KBM-7 (cell line): ENCODE data around the gene COL18A1.

Experiments used
- DNase-seq: peaks from one replicate; pipeline ENCODE4 v3.0.0-alpha.2; 2015
- in situ Hi-C: fragments of 300-500 bp; cut with MboI; formaldehyde crosslinking; loops from 2 replicates; pipeline ENCODE4 v1.14.3; 2020; ENCODE audit warnings: low sequenced_read_pairs, low pct_unique_long_range_greater_than_20kb, mixed read lengths

COL18A1 gene

DNA sequence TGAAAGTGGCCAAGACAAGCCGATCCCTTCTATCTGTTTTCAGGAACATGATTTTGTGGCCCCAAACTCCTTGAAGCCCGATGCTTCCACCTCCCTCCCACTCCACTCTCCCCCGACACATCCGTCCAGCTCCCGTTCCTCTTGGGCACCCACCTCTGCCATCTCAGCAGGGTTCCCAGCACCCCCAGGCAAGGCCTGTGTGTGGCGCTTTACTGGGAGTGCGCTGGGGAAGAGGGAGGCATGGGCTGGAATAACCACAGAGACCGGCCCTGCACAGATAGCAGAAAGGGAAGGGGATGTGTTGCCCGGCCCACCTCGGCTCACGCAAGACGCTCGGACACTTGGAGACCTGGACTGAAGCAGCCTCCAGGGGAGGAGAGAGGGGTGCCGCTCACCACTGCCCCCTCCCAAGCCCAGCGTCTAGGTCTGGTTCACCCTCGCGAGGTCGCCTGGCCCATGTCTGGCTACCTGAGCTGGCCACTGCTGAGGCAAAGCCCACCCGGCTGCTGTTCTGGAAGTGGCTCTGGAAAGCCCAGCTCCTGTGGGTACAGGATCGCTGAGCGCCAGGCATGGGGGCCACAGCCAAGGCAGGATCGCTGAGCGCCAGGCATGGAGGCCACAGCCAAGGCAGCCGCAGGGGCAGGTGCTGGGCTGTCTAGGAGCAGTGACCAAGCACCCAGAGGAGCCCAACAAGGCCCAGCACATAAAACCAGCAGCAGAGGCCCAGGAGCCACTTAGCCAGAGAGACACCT, 23.8 kb upstream of the COL18A1 start:
- DNase-seq, result no peak
- in situ Hi-C loops, result no loop called here

DNA sequence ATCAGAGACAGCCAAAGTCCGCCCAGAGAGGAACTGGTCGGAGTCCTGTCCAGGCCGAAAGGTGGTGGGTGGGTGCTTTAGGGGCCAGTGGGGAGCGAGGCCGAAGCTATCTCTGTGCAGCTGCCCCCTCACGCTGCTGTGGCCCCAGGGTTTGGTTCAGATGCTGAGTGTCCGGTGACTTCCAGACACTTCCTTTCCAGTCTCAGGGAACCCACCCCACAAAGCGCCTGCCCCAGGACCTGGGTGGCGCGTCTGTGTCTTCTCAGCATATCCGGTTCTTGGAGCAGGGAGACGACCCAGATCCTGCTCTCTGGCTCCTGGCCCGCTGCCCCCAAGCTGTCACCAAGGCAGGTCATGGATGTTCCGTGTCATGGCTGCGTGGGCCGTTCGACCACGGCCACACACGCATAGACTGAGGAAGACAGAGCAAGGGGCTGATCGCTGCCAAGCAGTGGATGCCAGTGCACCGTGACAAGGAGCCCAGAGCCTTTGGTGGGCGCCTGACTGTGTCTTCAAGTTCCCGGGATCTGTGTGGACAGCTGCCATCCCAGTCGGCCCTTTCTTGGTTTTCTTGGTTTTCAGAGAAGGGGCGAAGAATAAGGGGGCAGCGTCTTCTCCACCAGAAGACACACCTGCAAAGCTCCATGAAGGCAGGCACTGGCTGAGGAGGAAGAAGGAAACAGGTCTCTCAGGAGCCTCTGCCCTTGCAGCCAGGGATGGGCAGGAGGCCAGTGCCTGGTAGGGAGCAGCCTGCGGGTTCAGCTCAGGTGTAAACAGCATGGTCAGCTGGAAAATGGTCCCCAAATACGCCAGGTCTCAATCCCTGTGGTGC, 22.9 kb upstream of the COL18A1 start:
- no peak for DNase-seq
- in situ Hi-C loops, result no loop called here

DNA sequence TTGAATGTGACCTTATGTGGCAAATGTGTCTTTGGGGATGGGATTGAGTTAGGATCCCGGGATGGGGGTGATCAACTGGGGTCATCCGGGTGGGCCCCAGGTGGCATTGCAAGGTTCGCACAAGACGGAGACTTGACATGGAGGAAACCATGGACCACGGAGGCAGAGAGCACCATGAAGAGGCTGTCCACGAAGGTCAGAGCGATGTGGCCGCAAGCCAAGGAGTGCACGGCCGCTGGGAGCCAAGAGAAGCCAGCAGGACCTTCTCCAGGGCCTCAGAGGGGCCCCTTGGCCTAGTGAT, 22.3 kb upstream of the COL18A1 start:
- in situ Hi-C loops, result no loop called here
- no peak for DNase-seq

DNA sequence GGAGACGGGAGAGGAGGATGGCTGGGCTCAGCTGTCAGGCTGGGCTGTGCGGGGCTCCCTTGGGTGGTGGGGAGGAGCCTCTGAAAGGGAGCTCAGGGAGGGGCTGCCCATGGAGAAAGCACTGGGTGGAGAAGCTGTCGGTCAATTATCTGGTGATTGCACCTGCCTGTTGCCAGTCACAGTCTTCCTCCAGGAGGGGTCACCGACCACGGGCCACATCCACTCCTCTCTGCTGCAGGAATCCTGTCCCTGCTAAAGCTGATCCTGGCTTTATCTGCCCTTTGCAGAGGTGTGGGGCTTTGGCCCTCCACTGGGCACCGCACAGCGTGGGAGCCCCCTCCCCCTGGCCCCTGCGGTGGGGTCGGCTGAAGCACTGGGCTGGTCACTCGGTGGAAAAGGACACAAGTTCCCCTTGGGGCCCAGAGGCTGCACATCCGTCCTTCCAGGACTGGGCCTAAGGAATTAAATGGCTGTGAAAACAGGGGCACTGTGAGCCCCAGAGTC, 21.8 kb upstream of the COL18A1 start:
- in situ Hi-C loops, result no loop called here

DNA sequence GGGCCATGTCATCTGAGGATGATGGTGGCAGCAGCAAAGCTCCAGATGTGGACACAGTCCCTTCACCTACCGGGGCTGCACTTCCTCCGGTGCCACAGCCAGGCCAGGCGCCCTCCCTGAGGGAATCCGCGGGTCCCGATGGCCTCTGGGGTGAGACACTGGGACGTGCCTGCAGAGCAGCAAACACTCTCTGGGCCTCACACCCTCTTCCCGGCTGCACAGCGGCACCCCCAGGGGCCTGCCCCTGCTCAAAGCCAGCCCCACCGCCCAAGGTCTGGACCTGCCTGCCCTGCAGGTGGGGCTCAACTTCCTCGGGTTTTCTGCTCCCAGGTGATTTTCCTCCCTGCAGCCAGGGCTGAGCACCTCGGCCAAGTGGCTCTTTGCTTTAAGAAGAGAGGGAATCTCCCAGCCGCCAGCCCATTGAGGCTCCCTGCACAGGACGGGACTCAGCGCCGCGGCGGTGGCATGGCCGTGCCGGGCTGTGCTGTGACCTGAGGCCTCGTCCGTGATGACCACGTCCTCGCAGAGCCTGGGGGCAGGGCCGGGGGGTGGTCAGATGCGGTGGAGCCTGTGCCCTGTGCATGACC, 21.3 kb upstream of the COL18A1 start:
- in situ Hi-C loops, result no loop called here

More for the DNA sequence above, 21.8 kb upstream of the COL18A1 start:
- no peak for DNase-seq

DNA sequence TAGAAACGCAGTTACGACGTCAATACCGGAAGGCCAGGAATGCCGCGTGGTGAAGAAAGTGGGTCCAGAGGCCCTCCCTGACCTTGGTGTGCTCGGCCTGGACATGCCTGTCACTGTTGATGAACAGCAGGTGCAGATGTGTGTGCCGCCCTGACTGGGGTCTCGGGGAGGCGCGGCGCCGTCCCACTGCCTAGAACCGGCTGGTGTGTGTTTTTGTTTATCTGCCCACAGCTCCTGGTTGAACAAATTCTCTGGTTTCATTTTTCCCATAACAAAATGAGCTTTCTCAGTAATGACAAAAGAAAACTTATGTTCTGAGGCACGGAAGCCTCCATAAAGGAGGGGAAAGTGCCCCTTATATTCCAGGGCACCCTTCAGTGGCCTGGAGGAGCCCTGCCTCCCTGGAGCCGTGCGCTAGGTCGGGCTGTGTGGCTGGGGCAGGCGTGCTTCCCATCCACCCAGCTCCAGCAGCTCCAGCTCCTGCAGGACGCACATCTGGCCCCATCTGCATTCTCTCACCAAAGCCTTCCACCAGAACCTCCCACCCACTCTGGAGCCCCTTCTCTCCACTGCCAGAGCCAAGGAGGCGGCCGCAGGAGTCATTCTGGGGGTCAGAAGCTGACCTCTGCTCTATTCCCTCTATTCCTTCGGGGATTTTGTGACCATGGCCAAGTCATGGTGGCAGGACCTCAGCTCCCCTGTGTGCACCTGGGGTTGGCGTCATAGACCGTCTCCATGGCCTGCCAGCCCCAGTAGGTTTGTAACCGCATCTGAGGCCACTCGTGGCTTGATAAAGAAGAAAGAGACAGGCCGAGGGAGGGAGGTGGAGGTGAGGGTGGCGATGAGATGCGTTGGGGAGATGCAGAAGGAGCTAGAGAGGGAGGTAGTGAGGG, 20.1 kb upstream of the COL18A1 start:
- in situ Hi-C loops, result no loop called here
- DNase-seq, result no peak

More for the DNA sequence above, 21.3 kb upstream of the COL18A1 start:
- DNase-seq, result no peak

DNA sequence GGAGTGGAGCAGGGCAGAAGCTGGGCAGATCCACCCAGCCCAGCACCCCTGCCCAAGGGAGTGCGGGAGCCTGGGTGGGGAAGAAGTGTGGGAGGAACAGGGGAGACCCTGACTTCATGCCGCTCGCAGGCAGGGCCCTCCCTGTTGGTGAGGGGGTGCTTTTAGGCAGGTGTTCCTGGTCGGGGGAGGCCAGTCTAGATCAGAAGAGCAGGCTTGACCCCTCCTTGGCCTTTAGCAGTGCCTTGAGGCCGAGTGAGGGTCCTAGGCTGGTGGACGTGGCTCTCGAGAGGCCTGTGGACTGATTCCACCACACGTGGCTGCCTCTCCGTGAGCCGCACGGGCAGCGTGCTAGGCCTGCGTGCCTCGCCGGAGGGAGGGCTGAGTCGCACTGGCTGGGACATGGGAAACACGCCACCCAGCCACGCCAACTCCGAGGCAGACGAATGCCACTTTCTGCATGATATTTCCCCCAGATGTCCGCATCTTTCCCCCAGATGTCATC, 19.4 kb upstream of the COL18A1 start:
- DNase-seq, result no peak
- in situ Hi-C loops, result no loop called here

DNA sequence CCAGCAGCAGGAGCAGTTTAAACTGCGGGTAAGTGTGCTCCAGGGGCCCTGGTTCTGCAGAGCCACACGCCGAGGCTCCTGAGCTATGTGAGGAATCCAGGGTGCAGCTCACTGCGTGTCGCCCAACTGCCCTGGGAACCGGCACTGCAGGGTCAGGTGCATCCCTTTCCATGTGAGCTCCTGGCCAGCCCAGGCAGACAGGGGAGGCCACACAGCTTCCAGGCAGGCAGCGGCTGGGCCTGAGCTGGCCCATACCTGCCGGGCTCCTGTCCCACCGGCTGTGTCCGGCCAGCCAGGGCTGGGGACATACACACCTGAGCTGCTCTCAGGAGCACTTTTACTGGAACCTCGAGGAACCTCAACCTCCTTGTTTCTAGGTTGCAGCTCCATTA, 18.6 kb upstream of the COL18A1 start:
- DNase-seq, result no peak
- in situ Hi-C loops, result no loop called here

DNA sequence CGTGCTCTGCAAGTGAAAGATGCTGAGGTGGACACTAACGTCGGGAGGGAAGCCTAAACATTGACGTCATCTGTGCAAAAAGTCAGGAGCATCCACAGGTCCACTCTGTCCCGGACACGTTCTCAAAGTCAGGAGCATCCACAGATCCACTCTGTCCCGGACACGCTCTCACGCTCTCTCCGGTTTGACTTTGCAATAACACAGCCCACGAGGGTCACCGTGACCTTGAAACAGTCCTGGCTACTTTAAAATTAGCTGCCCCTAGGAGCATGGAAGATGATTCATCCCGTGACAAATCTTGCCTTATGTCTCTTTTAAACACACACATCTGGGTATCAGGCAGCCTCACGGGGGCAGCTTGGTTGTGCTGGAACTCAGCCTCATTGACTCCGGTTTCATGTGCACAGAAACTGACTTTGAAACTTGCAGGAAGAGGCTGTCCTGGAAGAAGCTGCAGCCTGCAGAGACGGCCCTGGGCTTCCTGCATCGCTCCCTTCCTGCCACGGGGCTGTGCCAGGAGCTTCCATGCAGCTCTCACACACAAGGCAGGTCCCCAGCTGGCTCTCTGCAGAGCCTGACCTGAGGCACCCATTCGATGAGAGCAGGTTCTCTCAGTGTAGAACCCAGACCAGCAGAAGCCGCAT, 18.1 kb upstream of the COL18A1 start:
- no peak for DNase-seq
- in situ Hi-C loops, result no loop called here

DNA sequence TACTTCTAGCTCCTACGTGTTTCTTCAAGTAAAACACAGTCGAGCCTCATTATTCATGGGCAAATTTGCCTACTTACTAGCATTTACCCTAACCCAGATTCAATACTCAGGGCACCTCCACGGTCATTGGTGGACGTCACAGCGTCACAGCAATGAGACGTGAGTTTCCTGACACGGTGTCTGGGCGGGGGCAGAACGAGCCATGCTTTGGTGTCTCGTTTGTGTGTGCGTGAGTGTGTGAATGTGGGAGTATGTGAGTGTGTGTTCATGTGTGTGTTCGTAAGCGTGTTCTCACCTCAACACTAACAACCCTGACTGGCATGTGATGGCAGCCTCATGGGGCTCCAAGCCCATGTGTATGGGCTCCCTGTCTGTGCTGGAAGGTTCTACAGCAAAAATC, 17.5 kb upstream of the COL18A1 start:
- no peak for DNase-seq
- in situ Hi-C loops, result no loop called here

DNA sequence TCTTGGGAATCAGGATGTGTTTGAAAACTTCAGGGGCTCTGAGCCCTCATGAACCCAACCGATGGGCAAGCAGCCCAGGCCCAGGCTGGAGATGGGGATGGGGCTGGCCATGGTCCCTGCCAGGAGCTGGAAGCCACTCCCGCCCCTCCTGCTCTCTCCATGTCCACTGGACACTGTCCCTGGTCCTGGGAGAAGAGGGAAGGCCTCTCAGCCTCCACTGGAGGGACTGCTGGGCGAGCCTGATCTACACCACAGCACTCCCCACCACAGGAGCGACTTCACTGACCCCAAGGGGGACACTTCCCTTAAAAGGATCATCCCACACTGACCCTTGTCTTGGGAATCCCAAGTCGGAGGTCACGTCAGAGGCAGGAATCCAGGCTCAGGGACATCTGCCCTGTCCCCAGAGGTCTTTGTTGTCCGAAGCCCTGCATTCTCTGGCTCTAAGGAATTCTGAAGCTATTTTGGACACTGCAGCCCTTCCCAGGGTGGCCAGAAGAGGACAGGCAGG, 16.9 kb upstream of the COL18A1 start:
- in situ Hi-C loops, result no loop called here
- no peak for DNase-seq

DNA sequence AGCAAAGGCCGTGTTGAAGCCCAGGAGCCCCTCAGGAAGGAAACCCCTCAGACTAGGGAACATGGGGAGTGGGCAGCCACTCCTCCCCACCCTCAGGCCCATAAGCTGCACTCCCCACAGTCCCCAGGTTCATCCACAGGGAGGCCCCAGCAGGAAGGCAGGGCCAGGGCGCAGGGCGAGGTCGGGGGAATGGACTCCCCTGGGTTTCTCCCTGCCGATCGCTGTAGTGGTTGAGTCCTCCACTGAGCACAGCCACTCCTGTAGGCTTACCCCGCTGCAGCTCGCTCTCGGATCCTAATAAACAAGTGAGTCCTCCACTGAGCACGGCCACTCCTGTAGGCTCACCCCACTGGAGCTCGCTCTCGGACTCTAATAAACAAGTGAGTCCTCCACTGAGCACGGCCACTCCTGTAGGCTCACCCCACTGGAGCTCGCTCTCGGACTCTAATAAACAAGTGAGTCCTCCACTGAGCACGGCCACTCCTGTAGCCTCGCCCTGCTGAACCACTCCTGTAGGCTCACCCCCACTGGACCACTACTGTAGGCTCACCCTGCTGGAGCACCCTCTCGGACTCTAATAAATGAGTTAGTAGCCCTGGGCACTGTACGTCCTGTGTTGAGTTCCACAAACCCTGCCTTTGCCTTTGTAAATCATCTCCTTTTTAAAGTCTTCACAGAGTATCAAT, 16.2 kb upstream of the COL18A1 start:
- DNase-seq, result no peak
- in situ Hi-C loops, result no loop called here

DNA sequence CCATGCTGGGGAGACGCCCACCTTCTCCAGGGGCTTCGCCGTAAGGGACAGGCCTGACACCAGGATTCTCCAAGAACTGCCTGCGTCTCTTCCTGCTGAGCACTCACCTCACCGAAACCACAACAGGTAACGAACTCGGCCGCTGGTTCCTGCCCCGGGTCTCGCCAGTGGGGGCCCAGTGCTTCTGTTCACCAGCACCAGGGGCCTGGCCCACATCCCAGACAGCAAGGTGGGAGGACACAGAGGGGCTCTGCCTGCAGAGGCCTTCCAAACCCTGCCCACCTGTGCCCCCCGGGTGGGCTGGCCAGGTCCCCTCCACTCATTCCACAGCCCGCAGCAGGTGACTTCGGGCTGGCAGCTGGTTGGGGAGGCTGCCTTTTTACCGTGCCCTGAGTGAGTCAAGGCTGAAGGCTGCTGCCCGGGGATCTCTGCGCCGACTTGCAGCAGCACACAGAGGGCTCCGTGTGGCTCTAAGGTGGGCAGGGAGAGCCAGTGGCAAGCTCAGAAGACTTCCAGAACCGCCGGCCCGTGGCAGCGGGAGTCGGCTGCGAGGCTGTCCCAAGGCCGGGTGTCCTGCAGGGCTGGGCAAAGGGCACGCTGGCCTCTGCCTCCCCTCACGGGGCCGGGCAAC, 14.7 kb upstream of the COL18A1 start:
- in situ Hi-C loops, result no loop called here
- no peak for DNase-seq

DNA sequence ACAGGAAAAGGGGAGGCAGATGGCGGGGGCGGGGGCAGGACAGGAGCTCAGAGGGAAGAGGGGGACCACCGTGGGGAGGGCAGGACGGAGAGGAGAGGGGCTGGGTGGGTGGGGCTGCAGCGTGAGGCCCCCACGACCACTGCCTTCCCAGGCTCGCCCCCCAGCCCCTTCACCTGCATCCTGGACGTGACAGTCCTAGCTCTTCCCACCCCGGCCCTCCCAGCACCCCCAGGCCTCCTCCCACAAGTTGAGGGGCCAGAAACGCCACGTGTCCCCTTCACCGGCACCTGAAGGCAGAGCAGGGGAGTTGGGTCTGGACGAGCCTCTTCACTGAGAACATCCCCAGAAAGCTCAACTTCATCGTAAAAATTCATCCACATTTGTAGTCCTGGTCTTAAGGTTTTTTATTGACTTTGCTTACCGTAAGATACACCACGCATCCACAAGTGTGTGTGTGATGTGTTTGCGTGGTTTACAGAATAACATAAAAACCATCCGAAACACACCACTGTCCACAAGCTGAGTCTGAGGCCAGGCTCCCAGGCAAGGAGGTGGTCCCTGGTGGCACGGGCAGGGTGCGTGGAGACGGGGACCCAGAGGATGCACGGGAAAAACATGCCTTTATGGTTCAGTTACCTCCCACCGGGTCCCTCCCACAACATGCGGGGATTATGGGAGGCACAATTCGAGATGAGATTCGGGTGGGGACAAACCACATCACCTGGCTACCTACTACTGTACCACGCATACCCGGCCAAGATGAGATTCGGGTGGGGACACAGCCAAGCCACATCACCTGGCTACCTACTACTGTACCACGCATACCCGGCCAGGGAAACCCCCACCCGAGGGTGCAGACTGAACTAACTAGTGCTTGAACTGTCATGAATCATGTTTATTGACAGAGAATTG, 13.9 kb upstream of the COL18A1 start:
- no peak for DNase-seq
- in situ Hi-C loops, result no loop called here

DNA sequence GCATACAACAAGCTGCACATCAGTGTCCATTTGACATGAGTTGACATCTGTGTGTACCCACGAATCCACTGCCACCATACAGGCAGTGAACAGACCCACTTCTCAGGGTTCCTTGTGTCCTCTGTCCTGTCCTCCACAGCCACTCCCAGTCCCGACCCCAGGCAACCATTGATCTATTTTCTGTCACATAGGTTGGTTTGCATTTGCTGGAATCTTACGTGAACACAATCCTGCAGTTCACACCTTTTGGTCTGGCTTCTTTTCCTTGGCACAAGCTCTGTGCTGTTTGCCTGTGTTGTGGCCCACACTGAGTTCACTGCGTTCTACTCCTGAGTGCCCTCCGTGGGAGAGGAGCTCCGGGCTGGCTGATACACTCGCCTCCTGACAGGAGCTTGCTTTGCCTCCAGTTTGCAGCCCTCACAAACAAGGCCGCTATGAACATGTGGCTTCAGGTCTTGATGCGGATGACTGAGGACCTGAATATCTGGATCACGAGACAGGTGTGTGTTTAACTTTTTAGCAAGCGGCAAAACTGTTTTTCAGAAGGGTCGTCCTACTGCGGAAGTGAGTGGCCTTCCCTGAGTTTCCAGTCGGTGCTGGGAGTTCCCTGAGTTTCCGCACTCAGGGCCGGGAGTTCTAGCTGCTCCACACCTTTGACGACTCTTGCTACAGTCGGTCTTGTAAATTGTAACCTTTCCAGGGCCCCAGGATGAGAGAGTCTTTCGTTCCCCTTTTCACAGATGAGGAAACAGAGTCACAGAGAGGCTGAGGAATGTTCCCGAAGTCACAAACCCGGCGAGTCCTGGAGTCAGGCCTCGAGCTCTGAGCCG, 13.0 kb upstream of the COL18A1 start:
- in situ Hi-C loops, result no loop called here
- no peak for DNase-seq

DNA sequence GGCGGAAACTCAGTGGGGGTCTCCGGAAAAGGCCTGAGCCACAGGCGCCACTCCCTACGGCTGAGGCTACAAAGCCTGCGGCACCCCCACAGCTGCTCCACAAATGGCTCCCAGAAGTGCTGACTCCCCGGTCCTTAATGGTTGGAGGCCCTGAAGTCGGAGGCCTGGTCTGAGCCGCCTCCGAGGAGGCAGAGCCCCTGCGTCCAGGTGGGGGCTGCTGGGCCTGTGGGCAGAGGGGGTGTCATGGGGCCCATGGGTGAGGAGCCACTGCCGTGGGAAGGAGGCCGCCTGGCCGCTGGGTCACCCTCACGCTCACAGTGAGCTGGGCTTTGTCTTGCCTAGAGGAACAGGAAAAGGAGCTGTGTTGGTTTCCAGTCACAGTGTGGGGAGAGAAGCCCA, 12.4 kb upstream of the COL18A1 start:
- no peak for DNase-seq
- in situ Hi-C loops, result no loop called here
